Adrenal gland (tissue), 12 donors: ENCODE results near the gene SLAMF7. TPM values are rescaled to one million over a fixed set of nuclear protein-coding genes. Genes with fewer than 3 reads are reported as not detected.

Experiments
- DNase-seq, 7 donors: peaks; one replicate each; pipeline ENCODE4 v3.0.0-alpha.2; 2019 to 2020
- H3K27ac ChIP-seq, 5 donors: fragments of 200-600 bp; sonication (generic) in 4 of 5; 1 replicate in 3 of 5; 2 replicates in 2 of 5; pipeline versions ENCODE4 v1.5.1 to v1.8.0; 2016 to 2020; ENCODE audit warnings: mild to moderate bottlenecking in 1 of 5
- H3K27me3 ChIP-seq: fragments of 200-600 bp; 2 replicates; pipeline ENCODE4 v1.8.0; 2021
- H3K36me3 ChIP-seq, 2 donors: fragments of 200-600 bp; replicated peaks in 1 of 2; 1 replicate in 1 of 2; 2 replicates in 1 of 2; pipeline versions ENCODE4 v1.5.1 to v1.8.0; 2018 to 2022
- H3K4me1 ChIP-seq, 2 donors: fragments of 200-600 bp; replicated peaks in 1 of 2; 1 replicate in 1 of 2; 2 replicates in 1 of 2; pipeline versions ENCODE4 v1.5.1 to v1.8.0; 2018 to 2021
- H3K4me3 ChIP-seq, 4 donors: fragments of 200-600 bp; sonication (generic) in 3 of 4; one replicate each; pipeline ENCODE4 v1.5.1; 2016 to 2018
- H3K9me3 ChIP-seq, 3 donors: fragments of 200-600 bp; sonication (generic) in 1 of 3; replicated peaks in 1 of 3; 1 replicate in 2 of 3; 2 replicates in 1 of 3; pipeline versions ENCODE4 v1.5.1 to v1.8.0; 2016 to 2021
- POLR2A ChIP-seq, 2 donors: fragments of 450-650 bp; IDR thresholded peaks; one replicate each; pipeline ENCODE4 v1.6.1; 2017; ENCODE audit warnings: antibody characterized with exemption in 2 of 2, mild to moderate bottlenecking in 2 of 2, moderate library complexity in 1 of 2
- whole genome bisulfite sequencing, 4 donors: extraction: QIAGEN DNeasy Blood & Tissue Kit in 2 of 4; methylation state at CpG; one replicate each; pipeline versions ENCODE4 v1.1.5 to v1.1.7; 2013 to 2017; 5-methylcytosine and 5-hydroxymethylcytosine counted together
- intact Hi-C, 2 donors: fragments of 100-400 bp; cut with DNase I; formaldehyde crosslinking; loops; one replicate each; pipeline versions ENCODE4 v1.14.1 to v1.15.0; 2022 to 2023
- polyA plus RNA-seq, 3 donors: library from polyadenylated mRNA; stranded (reverse); fragments of 200-250 nt in 2 of 3; fragments of 350-450 nt in 1 of 3; fragmentation: Illumina TruSeq in 1 of 3; extraction: RNeasy Lipid Tissue Mini Kit (QIAGEN cat#74804) in 1 of 3; gene quantifications; one replicate each; pipeline ENCODE4 v1.2.3, GENCODE V29; 2013 to 2014
- total RNA-seq, 9 donors: library from RNA; depleted of rRNA in 4 of 9; stranded (reverse); fragments of >200 nt in 4 of 9; fragments of 120-200 nt in 1 of 9; fragmentation: NEBNext Ultra II Directional in 1 of 9; extraction: Animal tissue kit (Norgen Biotek cat#: 25700) in 1 of 9; gene quantifications; one replicate each; pipeline versions ENCODE4 v1.1.0 to v1.2.4, GENCODE V29; 2013 to 2023
- TF ChIP-seq, protein P1 (sequence below), 6 experiments: fragments of 450-650 bp in 4 of 6; fragments of 200-600 bp in 2 of 6; sonication (generic) in 1 of 6; IDR thresholded peaks; 1 replicate in 5 of 6; 2 replicates in 1 of 6; pipeline versions ENCODE4 v1.5.1 to v1.8.0; 2016 to 2021; ENCODE audit warnings: antibody characterized with exemption in 6 of 6, mild to moderate bottlenecking in 2 of 6, moderate library complexity in 1 of 6
- donor health status: healthy with polysubstance abuse.
- donor health status: Bipolar disorder and iron deficiency.
- donor health status: DM: yes; HTN: yes; CAD: no.
- donor health status: DM: no; HTN: no; CAD: no.
- donor health status: DM: no; HTN: no; CAD: no.
- donor health status: DM: yes; HTN: yes; CAD: no.

Gene SLAMF7
- total and polyA plus RNA-seq, 12 donors: 0.26 to 3.1 (median 0.85) TPM; not detected in 2

DNA sequence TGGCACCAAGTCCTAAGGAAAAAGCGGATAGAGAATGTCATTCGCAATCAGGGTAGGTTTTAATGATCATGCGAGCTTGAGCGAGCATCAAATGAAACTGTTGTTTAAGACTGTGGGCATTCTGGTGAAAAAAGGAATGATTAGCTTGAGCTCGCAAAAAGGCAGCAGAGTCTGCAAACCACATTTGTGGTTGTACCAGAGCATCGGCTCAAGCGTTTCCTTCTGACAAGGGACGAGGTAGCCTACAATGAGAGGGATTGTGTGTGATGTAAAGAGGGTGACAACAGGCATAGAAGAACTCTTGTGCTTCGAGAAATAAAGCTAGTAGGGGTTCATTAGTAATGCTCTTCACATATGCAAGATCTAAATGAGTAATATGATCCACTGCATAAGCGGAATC lies 16.3 kb upstream of the SLAMF7 start:
- no peak for DNase-seq
- Histone ChIP-seq H3K27me3 (no peaks in the 10 kb centered on the region), H3K9me3 (no peaks in the 10 kb centered on the region), H3K36me3 (no peaks in the 10 kb centered on the region), H3K4me1 (peaks cover 0 to 7% of the 10 kb centered on the region in 2 donors), H3K4me3 (no peak overlapping the region), H3K27ac (no peak overlapping the region)
- intact Hi-C loops: no loop called here
- no peak for TF ChIP-seq POLR2A (IDR thresholded peaks at IDR 0.05)
- TF ChIP-seq, protein P1, sequence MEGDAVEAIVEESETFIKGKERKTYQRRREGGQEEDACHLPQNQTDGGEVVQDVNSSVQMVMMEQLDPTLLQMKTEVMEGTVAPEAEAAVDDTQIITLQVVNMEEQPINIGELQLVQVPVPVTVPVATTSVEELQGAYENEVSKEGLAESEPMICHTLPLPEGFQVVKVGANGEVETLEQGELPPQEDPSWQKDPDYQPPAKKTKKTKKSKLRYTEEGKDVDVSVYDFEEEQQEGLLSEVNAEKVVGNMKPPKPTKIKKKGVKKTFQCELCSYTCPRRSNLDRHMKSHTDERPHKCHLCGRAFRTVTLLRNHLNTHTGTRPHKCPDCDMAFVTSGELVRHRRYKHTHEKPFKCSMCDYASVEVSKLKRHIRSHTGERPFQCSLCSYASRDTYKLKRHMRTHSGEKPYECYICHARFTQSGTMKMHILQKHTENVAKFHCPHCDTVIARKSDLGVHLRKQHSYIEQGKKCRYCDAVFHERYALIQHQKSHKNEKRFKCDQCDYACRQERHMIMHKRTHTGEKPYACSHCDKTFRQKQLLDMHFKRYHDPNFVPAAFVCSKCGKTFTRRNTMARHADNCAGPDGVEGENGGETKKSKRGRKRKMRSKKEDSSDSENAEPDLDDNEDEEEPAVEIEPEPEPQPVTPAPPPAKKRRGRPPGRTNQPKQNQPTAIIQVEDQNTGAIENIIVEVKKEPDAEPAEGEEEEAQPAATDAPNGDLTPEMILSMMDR (IDR thresholded peaks at IDR 0.05): no peak
- WGBS, 4 donors: 74 to 84% (median 80%) methylated on average over 10 of the region's 10 CpGs

DNA sequence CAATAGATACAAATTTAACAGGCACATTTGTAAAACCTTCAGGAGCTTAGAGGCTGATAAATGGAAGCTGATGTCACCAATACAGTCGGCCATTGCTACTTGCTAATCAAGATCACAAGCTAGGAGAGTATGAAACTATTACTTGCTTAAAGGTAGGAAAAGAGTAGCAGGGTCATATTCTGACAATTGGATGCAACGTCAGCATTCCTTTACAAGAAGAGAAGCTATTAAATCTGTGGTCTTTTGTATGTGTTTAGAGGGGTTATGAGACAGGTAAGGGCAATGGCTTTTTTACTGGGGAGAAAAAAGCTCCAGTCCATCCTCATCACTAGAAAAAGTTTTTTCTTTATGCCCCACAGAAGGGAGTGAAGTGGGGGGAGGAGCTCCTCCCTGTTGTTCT lies 15.7 kb upstream of the SLAMF7 start:
- H3K36me3 ChIP-seq: no peaks in the 10 kb centered on the region
- peaks cover 0 to 7% of the 10 kb centered on the region in 2 donors for H3K4me1 ChIP-seq
- H3K27me3 ChIP-seq: no peaks in the 10 kb centered on the region
- H3K27ac ChIP-seq: no peak overlapping the region
- DNase-seq: no peak
- WGBS, 4 donors: 38 to 76% (median 50%) methylated on average over 2 of the region's 2 CpGs
- TF ChIP-seq, protein P1 (IDR thresholded peaks at IDR 0.05): no peak
- TF ChIP-seq POLR2A (IDR thresholded peaks at IDR 0.05): no peak
- H3K9me3 ChIP-seq: no peaks in the 10 kb centered on the region
- no peak overlapping the region for H3K4me3 ChIP-seq
- intact Hi-C loops: no loop called here

DNA sequence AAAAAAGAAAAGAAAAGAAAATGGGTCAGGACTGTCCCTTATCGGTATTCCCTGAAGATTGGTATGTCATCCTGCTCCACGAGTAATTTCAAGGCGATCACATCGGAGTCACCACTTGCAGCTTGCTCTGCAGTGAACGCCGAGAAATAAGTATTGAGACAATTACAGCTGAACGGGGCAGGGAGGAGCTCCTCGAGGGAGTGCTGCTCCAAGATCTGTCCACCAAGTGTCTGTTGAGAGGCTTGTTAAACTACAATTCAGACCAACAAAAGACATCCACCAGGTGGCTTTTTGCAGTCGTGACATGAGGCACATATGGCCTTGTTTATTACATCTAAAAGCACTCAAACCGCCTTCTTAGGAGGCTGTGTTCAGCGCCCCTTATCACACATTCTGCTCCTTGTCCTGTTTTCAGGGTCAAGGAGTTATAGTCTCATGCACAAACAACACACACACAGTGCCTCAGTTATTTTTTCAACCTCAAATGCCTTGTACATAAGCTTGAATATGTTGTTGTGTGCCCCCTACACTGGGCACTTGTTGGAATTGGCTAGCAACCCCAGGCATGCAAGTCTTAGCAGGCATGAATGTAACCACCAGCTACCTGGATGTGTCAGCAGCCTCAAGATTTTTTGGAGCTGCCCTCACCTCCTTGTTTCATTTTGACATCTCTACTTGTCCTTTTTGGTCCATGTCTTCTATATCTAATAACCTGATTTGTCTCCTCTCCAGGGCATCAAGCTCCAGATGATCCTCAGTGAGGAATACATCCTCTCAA lies 14.4 kb upstream of the SLAMF7 start:
- DNase-seq: no peak
- intact Hi-C loops: loop anchor here in 1 of 2 donors (5.0 kb wide), 2 partner anchors 43 to 228 kb away; partner anchors contain the start of gene ITLN2
- Histone ChIP-seq H3K36me3 (no peaks in the 10 kb centered on the region), H3K4me3 (no peak overlapping the region), H3K27me3 (no peaks in the 10 kb centered on the region), H3K27ac (no peak overlapping the region), H3K4me1 (peaks cover 0 to 7% of the 10 kb centered on the region in 2 donors), H3K9me3 (no peaks in the 10 kb centered on the region)
- WGBS, 4 donors: 70 to 74% (median 71%) methylated on average over 11 of the region's 11 CpGs
- TF ChIP-seq, protein P1 (IDR thresholded peaks at IDR 0.05): no peak
- TF ChIP-seq POLR2A (IDR thresholded peaks at IDR 0.05): no peak

DNA sequence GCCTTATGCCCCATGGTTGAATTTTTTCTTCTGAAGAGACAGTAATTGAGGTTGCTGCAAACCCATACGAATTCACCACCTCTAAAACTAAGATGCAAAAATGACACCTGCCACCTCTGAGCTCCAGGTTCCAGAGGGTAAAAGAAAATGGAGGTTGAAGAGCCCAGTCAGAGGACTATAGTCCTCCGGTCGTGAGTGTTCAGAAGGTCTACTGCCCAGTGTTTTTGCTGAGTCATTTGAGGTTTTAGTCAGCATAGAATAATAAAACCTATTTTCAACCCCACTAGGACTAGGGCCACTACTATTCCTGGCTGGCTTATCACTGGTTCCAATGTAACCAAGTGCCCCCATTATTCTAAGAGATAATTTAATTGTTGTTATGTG lies 12.9 kb upstream of the SLAMF7 start:
- Histone ChIP-seq H3K36me3 (no peaks in the 10 kb centered on the region), H3K4me1 (peaks cover 0 to 7% of the 10 kb centered on the region in 2 donors), H3K4me3 (no peak overlapping the region), H3K9me3 (no peaks in the 10 kb centered on the region), H3K27me3 (no peaks in the 10 kb centered on the region), H3K27ac (no peak overlapping the region)
- intact Hi-C loops: loop anchor here in 1 of 2 donors (5.0 kb wide), 2 partner anchors 41 to 226 kb away; partner anchors contain the start of gene ITLN2
- TF ChIP-seq POLR2A (IDR thresholded peaks at IDR 0.05): no peak
- TF ChIP-seq, protein P1 (IDR thresholded peaks at IDR 0.05): no peak
- 35 to 64% (median 47%) methylated on average over 3 of the region's 3 CpGs for WGBS, 4 donors
- DNase-seq: no peak
